ENCODE data around the gene PRR14. TPM values are rescaled to one million over a fixed set of nuclear protein-coding genes. Genes with fewer than 3 reads are reported as not detected.
A peak's percentile ranks its signal among the peaks of the same experiment; 100 is the strongest.

The PRR14 gene
- total RNA-seq, 1 donor from 2014 or later, result 2.6 TPM

DNA sequence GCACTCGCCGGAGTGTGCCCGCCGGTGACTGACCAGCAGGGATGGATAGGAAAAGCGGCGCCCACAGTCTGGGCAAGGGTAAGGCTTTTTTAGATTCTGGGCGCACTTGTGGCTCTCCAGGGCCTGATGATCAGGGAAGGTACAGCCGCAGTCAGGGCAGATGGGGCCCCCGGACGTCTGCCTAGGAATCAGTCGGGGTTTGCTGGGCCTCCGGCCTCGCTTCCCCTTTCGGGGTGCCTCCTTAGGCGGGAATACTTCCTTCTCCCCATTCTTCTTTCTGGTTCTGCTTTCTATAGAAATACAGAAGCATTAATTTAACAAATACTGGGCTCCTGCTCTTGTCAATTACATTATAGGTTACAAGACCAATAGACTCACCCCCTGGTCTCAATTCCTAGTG lies 45.6 kb upstream of the PRR14 start:
- no peak for FAIRE-seq
- Histone ChIP-seq H3K27me3 (ENCODE audit: control insufficient read depth, insufficient read depth, low read length) (no peaks in the 10 kb centered on the region), H3K36me3 (ENCODE audit: control insufficient read depth, insufficient read depth, low read length) (peaks cover 8% of the 10 kb centered on the region), H3K4me3 (ENCODE audit: low read depth, low read length) (no peak overlapping the region)
- TF ChIP-seq, protein P1, sequence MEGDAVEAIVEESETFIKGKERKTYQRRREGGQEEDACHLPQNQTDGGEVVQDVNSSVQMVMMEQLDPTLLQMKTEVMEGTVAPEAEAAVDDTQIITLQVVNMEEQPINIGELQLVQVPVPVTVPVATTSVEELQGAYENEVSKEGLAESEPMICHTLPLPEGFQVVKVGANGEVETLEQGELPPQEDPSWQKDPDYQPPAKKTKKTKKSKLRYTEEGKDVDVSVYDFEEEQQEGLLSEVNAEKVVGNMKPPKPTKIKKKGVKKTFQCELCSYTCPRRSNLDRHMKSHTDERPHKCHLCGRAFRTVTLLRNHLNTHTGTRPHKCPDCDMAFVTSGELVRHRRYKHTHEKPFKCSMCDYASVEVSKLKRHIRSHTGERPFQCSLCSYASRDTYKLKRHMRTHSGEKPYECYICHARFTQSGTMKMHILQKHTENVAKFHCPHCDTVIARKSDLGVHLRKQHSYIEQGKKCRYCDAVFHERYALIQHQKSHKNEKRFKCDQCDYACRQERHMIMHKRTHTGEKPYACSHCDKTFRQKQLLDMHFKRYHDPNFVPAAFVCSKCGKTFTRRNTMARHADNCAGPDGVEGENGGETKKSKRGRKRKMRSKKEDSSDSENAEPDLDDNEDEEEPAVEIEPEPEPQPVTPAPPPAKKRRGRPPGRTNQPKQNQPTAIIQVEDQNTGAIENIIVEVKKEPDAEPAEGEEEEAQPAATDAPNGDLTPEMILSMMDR (IDR thresholded peaks at IDR 0.05; ENCODE audit: insufficient read depth, low read length, severe bottlenecking), result no peak
- DNase-seq (ENCODE audit: low read depth), result no peak

DNA sequence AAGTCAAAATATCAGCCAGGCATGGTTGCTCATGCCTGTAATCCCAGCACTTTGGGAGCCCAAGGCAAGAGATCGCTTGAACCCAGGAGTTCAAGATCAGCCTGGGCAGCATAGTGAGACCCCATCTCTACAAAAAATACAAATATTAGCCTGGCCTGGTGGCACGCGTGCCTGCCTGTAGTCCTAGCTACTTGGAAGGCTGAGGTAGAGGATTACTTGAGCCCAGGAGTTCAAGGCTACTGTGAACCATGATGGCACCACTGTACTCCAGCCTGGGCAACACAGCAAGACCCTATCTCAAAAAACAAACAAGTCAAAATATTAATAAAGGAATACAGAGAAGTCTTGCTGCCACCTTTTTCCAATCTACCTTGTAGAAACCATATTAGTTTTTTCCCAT lies 44.8 kb upstream of the PRR14 start:
- no peak for DNase-seq (ENCODE audit: low read depth)
- TF ChIP-seq, protein P1 (IDR thresholded peaks at IDR 0.05; ENCODE audit: insufficient read depth, low read length, severe bottlenecking), result no peak
- FAIRE-seq, result no peak
- Histone ChIP-seq H3K4me3 (ENCODE audit: low read depth, low read length) (no peak overlapping the region), H3K36me3 (ENCODE audit: control insufficient read depth, insufficient read depth, low read length) (peaks cover 8% of the 10 kb centered on the region), H3K27me3 (ENCODE audit: control insufficient read depth, insufficient read depth, low read length) (no peaks in the 10 kb centered on the region)

DNA sequence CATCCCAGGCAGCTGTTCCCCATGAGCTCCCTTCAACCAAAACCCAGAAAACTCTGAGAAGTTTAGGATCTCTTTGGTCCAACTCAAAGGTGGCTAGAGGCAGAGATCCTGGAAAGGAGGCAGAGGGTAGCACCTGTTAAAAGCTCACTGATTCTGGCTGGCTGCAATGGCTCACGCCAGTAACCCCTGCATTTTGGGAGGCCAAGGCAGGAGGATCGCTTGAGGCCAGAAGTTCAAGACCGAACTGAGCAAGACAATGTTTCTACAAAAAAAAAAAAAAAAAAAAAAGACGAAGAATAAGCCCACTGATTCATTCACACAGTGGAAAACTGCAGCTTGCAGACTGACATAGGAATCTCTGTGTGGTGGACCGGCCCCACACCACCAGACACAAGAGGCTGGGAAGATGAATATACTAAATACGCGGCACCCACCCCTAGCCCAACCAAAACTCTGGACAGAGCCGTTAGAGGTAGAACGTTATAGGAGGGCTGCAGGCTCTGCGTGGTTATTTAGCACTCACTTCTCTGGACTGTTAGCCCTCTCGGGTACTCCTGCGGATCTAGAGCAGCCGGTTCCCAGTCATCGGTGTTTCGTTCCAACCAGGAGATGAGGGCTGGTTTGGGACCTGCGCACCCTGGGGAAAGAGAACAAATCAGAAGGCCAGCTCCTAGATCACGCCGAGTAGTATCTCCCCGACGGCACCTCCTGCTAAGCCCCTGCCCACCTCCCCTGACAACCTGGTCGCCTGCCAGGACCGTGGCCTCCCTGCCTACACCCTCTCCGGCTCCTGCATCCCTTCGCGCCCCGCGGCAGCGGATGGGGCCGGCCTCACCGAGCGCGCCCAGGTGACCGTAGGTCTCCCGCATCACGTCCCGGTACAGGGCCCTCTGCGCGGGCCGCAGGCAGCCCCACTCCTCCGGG lies 41.5 kb upstream of the PRR14 start:
- DNase-seq (ENCODE audit: low read depth) (peak; percentile 15), FAIRE-seq (no peak)
- H3K27me3 ChIP-seq (ENCODE audit: control insufficient read depth, insufficient read depth, low read length), result no peaks in the 10 kb centered on the region

DNA sequence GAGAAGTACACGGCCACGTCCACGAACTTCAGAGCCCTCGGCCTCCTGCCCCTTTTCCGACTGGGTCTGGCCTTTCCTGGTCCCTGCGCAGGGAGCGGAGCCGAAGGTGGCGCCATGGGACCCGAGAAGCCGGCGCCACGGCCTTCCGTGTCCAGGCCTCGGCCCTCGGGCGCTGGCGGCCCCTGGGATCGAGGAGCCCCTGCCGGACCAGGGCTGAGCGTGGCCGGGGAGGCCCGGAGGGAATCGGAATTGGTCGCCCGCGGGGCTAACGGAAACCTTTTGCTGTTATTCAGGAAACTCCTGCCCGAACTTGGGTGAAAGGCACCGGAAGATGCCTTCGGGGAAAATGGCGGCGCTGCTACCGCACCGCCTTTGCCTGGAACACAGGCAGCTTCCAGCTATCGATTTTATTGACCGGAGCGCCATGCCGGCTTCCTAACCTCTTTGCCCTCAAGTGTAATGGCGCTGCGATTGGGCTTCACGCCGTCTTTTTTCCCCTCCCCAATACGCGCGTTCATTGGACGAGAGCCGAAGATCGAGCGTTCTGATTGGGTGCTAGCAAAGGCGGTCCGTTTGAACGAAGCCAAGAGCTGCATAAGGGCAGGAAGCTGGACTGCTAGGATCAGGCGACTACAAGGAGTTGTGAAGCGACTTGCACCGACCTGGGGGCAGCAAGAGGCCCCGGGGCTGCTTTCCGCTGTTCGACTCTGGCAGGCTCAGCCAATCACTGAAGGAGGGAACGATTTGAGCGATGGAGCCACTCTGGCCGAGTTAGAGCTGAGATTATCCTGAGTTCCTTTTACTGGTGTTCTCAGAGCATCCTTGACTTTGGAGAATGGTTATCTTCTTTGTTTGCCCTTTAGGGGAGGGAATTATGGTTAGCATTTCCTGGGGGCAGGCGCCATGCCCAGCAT lies 40.6 kb upstream of the PRR14 start, which contains the start of gene ZNF689:
Gene ZNF689, minus strand, starts transcription at position 464 of the 914 bp plus-strand sequence. Its CDS starts 348 bp downstream, at position 116.
- DNase-seq (ENCODE audit: low read depth) (peak; percentile 89), FAIRE-seq (no peak)
- H3K27me3 ChIP-seq (ENCODE audit: control insufficient read depth, insufficient read depth, low read length), result no peaks in the 10 kb centered on the region
- TF ChIP-seq, protein P1 (IDR thresholded peaks at IDR 0.05; ENCODE audit: insufficient read depth, low read length, severe bottlenecking), result peak; percentile 2
- peak within 1 kb of the TSS; percentile 97 for H3K4me3 ChIP-seq (ENCODE audit: low read depth, low read length)
- peaks cover 2% of the 10 kb centered on the region for H3K36me3 ChIP-seq (ENCODE audit: control insufficient read depth, insufficient read depth, low read length)

More for the DNA sequence above, 41.5 kb upstream of the PRR14 start:
- Histone ChIP-seq H3K36me3 (ENCODE audit: control insufficient read depth, insufficient read depth, low read length) (peaks cover 5% of the 10 kb centered on the region), H3K4me3 (ENCODE audit: low read depth, low read length) (peak overlapping the region; percentile 97)
- TF ChIP-seq, protein P1 (IDR thresholded peaks at IDR 0.05; ENCODE audit: insufficient read depth, low read length, severe bottlenecking), result no peak

DNA sequence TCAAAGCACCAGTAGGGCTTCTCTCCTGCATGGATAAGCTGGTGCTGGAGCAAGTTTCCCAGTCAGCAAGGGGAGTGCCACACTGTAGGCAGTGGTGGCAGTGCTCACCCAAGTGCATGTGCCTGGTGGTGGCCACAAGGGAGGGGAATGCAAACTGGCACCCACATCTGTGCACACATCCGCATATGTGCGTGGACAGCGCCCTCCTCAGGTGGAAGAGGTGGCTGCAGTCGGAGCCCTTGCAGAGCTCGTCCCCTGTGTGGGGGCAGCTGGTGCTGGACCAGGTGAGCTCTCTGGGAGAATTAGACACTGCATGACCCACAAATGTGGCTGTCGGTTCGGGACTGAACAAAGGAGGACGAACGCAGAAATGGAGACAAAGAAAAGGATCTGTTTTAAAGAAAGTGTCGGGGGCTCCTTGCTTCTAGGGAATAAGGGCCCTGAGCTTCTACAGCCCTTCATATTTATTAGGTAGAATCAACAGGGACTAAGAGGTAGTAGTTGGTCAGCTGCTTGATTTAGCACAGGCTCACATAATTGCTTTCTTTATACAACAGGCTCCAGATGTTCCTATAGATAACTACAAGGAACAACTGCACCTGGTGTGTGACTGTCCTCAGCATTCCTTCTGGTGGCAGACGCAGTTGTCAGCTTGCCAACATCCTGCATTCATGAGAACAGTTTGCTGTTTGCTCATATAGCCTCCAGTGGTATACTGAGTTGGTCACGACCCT lies 35.2 kb upstream of the PRR14 start:
- Histone ChIP-seq H3K27me3 (ENCODE audit: control insufficient read depth, insufficient read depth, low read length) (no peaks in the 10 kb centered on the region), H3K36me3 (ENCODE audit: control insufficient read depth, insufficient read depth, low read length) (no peaks in the 10 kb centered on the region), H3K4me3 (ENCODE audit: low read depth, low read length) (no peak overlapping the region)
- FAIRE-seq (no peak), DNase-seq (ENCODE audit: low read depth) (peak; percentile 35)
- TF ChIP-seq, protein P1 (IDR thresholded peaks at IDR 0.05; ENCODE audit: insufficient read depth, low read length, severe bottlenecking), result peak; percentile 77
